Stimulated activated CD8-positive, alpha-beta memory T cell treated with anti-CD3 and anti-CD28 coated beads, Interleukin-15, amount 100 ng/mL, for 24 hours (primary cell): ENCODE results near the gene REXO1.

Experiments used
- DNase-seq: peaks from one replicate; pipeline ENCODE4 v3.0.0-alpha.2; 2020; ENCODE audit warnings: low read depth

REXO1 gene

DNA sequence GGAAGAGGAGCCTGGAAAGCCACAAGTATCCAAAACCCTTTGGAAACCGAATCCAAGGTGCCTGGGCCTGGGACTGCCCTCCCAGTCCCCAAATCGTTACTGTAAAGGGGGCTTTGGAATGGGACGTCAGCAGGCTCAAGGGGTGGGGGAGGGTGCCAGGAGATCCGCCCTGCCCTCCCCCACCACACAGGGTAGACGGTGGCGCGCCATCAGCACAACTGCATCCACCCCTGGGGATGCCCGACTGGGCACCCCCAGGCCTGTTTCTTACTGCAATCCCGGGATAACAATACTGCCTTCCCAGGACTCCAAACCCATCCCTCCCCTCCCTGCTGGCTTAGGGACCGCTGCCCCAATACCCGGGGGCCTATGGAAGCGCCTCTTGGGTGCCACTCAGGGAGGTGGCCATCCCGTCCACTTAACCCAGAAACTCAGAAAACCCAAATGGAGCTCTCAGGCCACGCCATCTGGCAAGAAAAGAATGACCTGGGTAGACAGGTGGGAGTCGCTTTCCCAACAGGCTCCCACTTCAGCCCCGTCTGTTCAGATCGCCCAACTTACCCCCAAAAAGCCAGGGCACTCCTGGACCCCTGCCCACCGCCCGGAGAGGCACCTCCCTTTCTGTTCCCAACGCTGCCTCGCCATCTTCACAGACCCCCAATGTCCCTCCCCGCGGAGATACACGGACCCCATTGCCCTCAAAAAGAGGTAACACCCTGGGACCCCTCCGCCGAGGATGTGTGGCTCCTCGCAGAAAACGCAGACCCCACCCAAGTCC, 12.7 kb upstream of the REXO1 start:
- DNase-seq, result no peak

DNA sequence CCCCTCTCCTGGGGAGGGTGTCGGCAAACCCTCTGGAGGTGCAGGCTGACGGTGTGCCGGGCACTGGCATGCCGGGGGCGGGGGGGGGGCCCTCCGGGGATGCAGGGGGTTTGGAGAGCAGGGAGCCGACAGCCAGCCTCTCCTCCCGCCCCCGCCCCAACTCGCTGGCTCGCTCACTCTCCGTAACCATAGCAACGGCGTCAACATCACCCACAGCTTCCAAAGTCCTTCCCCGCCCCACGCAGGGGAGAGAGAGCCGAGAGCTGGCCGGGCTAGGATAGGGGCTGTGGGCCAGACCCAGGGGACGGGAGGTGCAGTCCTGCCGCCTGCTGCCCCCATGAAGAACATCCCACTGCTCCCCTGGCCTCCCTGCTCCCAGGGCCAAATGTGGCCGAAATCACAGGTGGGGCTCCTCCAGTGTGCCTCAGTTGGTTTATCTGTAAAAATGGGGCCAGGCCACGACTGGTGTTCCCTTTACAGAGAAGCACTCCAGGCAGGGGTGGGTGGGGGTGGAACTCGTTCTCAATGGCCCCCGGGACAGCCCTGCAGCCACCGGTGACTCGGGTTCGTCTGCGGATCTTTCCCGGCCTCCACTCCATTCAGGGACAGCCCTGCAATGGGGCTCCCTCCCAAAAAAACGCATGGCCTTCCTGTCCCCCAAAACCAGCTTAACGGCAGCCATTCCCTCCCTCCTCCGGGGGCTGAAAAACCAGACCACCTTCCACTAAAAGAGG, 11.9 kb upstream of the REXO1 start:
- DNase-seq, result no peak

DNA sequence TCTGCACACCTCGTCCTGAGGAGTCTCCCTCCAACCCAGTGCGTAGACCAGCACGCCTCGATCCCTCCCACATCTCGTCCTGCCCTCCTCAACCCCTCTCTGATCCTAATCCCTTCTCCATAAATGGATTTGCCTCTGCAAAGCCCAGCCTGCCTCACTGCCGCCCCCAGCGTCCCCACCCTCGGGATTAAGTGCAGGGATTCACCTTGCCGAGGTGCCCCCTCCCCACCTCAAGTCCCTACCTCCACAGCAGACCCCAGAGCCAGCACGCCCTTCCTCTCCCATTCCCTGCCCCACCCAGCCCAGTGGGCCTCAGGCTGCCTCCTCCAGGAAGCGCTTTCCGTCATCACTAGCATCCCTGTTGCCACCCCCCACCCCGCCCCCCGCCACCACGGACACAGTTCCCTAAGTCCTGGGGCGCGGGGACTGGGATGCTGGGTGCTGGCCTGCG, 11.1 kb upstream of the REXO1 start:
- DNase-seq, result no peak

DNA sequence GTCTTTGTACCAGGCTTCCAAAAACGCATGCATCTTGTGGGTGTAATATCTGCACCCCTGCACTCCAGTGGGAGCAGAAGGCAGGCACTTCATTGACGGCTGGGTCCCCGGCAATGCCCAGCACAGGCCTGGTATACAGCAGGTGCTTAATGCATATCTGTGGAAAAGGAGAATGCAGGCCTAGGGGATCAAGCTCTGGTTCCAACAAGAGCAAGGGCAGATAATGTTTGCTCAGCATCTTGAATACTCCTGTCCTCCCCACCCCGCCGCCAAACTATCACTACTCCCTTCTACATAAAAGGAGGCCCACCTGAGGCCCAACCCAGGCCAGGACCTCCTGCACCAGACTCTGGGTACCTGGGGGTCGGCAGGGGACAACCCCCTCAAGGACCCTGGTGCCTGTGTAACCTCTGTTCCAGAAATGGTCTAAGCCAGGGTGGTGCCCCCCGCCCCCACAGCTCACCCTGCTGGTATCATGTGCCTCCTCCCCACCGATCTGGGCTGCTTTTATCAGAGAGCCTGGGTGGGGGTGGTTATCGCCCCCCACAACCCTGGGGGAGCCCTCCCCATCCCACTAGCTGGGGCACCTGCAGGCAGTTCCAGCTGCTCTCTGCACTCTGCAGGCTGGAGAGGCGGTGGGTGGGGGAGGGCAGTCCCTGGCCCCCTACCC, 10.3 kb upstream of the REXO1 start:
- DNase-seq, result no peak

DNA sequence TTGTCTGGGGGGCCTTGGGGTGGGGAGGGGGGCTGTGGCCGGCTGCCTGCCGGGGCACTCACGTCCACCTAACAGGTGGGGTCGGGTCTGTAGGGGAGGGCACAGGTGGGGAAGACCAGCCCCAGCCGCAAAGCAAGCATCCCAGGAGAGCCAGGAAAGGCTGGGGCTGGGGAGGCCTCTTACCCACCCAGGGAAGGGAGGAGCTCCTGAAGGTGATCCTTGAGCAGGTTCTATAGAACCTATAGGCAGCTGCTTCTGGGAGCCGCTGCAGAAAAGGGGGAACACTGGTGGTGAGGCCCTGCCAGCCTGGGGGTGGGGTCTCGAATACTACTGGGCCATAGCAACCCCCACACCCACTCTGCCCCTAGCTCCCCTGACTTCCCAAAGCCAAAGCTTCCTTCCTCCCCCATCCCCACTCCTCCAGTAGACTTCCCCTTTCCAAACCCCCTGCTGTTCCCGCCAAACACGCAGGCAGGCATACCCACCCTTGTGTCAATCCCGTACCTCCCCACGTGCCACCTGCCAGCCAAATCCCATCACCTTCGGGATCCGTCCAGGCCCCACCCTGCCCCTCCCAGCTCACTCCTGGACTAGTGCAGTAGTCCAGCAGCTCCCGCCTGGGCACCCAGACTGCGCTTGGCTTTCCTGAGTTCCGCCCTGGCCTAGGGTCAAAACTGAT, 9.5 kb upstream of the REXO1 start:
- DNase-seq, result no peak

DNA sequence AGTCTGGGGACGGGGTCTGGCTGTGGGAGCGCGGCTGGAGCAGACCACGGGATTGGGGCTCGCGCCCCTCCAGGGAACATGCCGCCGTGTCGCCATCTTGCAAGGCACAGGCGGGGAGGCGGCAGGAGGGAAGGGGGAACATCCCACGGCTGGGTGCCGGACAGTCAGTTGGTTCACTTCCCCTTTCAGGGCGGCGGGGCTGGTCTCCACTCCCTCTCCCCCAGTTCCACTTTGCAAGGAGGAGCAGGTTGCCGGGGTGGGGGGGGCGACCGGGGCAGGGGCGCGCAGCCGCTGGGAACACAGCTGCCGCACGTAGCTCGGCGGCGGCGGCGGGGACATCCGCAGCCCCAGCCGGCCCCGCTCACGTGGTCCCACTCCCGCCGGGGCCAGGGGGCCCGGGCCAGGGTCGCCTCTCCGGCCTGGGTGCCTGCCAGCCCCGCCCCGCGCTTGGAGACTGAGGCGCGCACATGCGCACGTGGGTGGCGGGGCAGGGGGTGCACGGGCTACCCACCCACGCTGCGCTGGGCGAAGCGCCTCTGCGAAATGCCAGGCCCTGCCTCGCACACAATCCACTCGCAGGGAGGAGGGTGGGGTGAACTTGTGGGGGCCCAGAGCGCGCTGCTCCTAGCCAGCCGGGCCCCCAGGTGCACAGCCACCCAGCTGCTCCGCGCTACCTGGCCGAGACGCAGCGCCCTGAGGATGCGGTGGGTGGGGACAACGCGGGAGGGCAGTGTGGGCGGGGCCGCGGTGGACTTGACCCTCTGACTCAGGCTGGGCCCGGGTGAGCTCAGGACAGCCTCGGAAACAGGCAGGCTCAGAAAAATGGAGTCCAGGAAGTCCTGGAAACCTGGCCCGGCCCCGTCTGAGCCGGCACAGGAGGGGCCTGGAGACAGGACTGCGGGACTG, 8.7 kb upstream of the REXO1 start:
- DNase-seq, result no peak

DNA sequence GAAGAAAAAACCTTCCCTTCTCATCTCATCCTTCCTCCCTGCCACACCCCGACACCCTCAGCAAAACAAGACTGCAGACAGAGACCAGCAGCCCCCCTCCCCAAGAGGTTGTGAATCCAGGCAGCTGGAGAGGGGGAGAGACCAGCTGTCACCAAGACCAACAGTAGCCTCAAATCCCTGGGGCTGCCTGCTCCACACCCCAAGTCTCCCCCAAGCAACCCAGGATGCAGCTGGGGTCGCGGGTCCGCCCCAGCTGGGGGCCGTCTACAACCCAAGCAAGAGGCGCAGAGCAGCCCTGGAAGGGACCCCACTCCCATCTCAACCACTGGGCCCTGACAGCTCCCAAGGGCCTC, 8.0 kb upstream of the REXO1 start:
- no peak for DNase-seq

DNA sequence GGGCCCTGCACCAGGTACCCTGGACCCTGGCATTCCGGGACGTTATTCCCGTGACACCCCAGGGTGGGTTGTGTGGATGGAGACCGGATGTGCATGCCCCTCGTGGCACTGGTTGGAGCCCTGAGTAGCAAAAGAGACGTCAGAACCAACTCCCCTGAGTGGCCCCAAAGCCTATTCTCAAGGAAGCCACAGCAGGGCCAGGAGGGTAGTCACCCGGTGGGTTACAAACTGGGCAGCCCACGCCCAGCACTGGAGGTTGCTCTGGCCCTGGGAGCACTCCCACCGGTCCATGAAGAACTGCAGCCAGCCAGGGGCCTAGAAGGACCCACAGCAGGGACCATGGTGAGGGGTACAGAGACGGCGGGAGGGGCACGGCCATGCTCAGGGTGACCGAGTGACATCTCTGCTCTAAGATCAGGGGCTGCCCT, 7.6 kb upstream of the REXO1 start:
- no peak for DNase-seq

DNA sequence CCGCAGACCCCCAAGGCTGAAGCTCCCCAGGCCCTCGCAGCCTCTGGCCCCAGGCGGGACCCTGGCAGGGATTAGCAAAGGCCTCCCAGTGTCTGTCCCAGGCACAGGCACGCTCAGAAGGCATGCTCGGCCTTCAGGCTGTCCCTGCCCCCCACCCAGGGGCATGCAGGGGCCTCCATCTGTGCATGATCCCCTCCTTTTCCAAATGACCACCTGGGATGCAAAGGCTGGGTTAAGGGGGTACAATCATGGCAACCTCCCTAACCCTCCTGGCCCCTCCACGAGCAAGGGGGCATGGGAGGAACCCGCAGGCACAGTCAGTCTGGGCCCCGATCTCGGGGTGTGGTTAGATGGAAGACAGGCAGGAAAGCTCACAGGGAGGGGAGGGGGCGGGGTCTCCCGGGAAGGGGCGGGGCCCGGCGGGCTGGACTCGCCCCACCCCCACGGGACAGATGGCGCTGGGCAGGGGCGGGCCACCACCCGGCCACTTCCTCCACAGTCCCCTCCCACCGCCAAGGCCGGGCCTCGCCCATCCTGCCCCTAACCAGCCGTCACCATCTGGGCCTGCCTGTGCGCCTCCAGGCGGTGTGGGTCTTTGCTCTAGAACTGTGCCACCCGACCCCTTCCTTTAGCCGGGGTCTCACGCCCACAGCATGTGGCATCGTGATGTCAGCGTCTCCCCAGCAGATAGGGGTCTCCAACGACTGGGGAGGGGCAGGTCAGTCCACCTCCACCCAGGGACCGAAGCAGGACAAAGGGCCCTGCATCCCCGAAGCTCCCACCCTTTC, 7.0 kb upstream of the REXO1 start:
- peak; percentile 55 for DNase-seq

DNA sequence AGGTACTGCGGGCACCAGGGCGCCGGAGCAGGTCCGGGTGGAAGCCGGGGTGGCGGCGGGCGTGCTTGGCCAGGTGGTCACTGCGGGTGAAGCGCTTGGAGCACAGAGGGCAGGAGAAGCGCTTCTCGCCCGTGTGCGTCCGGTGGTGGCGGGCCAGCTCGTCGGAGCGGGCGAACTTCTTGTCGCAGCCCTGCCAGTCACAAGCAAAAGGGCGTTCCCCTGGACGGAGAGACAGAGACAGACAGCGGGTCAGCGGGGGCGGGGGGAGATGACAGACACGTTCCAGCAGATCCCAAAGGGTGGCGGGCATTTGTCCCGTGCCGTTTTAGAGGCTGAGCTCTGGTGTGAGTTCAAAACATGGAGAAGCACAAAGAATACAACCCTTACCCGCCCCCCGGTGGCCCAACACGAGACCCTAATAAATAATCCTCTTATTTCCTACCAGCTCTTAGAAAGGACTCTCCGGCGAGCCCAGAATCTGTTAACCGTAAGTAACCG, 6.3 kb upstream of the REXO1 start:
- no peak for DNase-seq

DNA sequence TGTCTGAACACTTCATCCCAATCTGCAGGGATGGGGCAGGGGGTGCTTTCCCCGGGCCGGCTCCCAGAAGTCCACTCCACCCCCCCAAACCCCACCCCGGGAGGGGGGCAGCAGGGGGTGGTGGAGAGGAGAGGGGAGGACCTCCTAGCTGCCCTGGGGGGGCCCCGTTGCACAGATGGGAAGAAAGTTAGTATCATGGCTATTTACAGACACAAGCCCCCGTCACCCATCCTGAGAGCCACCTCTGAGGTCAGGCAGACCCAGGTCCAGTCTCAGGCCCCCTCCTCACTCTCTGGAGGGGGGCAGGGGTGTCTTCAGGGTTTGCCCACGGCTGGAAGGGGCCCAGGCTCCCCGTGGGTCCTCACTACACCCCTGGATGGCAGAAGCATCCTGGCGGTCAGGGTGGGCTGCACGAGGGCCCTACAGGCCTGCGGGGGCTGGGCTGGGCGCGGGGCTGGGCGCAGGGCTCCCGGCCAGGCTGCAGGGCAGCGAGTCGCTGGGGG, 5.8 kb upstream of the REXO1 start:
- no peak for DNase-seq

DNA sequence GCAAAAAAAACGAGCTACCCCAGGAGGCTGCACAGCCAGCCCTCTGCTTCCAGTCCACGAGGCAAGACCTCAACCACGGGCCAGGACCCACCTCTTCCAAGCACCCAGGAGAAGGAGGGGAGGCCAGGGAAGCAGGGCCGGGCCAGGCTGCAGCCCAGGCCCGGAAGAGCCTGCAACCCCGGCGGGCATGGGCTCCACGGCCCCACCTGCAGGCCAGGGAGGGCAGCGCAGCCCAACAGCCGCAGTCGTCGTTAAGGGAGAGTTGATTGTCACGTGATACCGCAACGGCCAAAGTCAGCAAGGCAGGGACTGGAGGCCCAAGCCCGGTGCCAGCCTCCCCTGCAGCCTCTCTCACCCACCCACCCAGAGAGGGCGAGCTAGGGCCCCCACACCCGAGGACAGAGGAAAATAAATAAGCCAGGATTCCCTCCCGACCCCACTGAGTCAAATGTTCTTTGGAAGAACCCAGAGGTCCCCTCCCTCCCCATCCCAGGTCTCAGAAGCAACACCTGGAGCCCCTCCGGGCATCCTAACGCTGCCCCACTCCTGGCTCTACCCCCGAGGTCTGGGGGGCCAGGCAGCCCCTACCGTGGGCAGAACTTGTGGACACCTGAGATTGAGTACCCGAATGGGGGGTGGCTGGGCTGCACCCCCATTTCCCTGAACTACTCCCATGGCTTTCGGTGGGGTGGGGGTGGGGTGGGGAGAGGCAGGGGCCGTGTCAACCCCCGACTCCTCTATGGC, 5.2 kb upstream of the REXO1 start:
- DNase-seq, result peak; percentile 59

DNA sequence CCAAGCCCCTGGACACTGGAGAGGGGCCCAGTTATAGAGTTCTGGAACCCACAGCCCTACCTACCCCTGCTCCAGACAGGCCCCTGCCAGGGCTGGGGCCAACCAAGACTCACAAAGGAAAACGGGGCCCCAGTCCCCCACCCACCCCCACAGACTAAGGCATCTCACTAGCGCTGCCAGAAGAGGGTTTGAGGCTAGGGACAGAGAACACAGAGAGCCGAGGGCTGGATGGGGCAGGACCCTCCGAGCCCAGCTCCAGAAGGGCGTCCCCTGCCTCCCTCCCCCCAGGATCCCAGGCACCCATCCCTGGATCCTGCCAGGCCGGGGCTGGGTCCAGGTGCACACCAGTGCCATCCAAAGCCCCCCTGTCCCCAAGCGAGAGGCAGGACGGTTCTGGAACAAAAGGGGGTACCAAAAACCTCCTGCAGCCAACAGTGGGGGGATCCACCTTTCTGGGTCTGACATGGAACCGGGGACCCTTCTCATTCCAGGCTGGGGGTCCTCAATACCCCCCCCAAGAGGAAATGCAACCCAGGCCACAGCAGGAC, 4.4 kb upstream of the REXO1 start:
- no peak for DNase-seq

DNA sequence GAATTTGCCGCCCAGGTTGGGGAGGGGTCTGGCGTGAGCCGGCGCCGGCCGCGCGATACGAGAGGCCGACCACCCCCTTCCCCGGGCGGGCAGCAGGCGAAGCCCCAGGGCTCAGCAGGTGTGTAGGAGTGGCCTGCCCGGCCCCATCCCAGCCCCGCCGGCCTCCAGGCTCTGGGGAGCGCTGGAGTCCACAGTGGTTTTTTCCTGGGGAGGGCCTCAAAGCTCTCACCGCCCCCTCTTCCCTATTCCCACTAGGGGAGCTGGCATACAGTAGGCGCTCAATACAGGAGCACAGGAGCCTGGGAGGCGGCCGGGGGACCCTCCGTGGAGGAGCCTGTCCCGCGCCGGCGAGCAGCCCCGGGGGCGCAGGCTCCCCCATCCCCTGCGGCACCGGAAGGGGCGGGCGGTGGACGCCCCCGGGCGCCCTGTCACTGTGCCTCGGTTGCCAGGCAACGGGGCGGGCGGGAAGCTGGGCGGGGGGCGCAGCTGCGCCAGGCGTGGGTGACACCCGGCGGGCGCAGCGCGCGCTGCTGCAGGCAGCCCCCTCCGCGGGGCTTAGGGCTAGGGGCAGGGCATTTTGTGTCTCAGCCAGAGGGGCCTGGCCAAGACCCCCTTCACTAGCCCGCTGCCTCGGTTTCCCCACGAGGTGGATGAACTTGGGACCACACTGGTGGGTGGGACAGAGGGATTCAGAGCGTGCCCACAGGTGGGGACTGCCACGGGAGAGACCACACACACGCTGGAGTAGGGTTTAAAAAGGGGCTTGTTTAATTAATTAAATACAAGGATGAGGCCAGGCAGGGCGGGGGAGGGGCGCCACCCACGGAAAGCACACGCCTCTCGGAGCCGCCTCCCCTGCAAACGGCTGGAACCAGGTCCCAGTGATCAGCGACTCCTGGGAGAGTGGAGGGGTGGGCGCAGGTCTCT, 3.6 kb upstream of the REXO1 start:
- DNase-seq, result no peak

DNA sequence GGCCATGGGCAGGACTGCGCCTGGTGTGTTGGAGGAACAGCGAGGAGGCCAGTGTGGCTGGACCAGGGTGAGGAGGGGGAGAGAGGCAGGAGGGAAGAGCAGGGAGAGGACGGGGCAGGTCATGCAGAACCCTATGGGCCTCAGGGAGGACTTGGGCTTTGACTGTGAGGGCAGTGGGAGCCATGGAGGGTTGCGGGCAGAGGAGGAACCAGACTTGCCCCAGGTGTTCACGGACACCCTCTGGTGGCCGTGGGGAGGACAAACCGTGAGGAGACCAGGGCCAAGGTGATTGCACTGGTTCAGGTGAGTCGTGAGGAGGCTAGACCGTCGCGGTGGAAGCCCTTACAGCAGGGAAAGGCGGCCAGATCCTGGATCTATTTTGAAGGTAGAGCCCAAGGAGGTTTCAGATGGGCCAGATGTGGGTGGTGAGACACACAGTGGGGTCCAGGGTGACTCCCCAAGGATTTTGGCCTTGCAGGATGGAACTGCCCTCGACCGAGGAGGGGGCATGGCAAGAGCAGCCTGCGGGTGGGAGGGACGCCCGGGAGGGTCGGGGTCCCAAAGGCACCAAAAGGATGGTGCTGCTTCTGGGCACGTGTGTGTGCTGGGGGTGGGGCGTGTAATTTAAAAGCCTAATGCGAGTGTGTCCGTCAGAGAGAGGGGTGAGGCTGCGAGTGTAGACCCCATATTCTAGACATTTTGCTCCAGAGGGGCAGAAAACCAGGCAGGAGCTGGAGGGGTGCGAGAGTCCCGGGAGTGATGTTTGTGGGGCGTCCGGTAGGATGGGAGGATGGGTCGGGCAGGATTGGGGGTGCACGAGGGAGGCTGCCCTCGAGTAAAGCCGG, 2.7 kb upstream of the REXO1 start:
- no peak for DNase-seq

DNA sequence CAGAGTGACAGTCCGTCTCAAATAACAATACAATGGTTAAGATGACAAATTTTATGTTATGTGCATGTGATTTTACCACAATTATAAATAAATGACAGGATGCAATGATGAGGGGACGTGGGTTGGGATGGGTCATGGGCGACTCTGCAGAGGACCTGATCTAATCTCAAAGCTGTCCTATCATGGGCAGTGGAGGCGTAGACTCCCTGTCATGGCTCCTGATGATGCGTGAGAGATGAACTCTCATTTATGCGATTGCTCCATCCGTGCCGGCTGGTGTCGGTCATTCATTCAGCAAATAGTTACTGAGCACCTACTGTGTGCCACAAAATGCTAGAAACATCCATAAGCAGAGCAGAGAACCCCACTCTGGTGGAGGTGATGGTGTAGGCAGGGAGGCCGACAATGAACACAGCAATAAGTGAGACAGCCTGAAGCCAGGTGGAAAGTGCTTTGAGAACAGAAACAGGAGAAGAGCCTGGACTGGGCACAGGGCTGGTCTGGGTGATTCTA, 1.7 kb upstream of the REXO1 start:
- DNase-seq, result no peak

DNA sequence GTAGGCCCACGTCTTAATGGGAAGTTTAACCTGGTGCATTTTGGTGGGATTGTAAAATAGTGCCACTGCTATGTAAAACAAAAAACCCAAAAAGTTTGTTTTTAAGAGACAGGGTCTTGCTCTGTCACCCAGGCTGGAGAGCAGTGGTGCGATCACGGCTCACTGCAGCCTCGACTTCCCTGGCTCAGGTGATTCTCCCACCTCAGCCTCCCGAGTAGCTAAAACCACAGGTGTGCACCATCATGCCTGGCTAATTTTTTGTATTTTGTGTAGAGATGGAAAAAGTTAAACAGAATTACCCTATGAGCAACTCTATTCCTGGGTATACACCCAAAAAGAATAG, 820 bp upstream of the REXO1 start:
- DNase-seq, result no peak
